Measurements from ENCODE around the gene ACOT11. TPM values are rescaled to one million over a fixed set of nuclear protein-coding genes. Genes with fewer than 3 reads are reported as not detected.

ACOT11 gene
- total and polyA plus RNA-seq, 7 donors, result 8.9 to 40.9 (median 22.1) TPM

GRCh38 chr1:54583871-54584270, 35.8 kb downstream of the ACOT11 start:
- 73 to 92% methylated on average over 2 of the region's 2 CpGs for WGBS, 2 donors
- Histone ChIP-seq H3K27ac (no peak overlapping the region), H3K9me3 (no peaks in the 10 kb centered on the region), H3K4me3 (no peak overlapping the region), H3K36me3 (peaks cover 0 to 14% (median 8%) of the 10 kb centered on the region in 4 donors), H3K27me3 (no peaks in the 10 kb centered on the region), H3K4me1 (peaks cover 0 to 41% (median 38%) of the 10 kb centered on the region in 4 donors)
- no peak for TF ChIP-seq EP300 (IDR thresholded peaks at IDR 0.05)
- no peak for TF ChIP-seq CTCF (IDR thresholded peaks at IDR 0.05)
- no peak for TF ChIP-seq POLR2AphosphoS5 (IDR thresholded peaks at IDR 0.05)
- TF ChIP-seq POLR2A (IDR thresholded peaks at IDR 0.05), result no peak
- DNase-seq, result no peak
- intact Hi-C loops (cut with DNase I), result loop anchor here (2.0 to 10.0 kb wide), 2 partner anchors 85 to 211 kb away; no protein-coding TSS in a partner anchor

DNA sequence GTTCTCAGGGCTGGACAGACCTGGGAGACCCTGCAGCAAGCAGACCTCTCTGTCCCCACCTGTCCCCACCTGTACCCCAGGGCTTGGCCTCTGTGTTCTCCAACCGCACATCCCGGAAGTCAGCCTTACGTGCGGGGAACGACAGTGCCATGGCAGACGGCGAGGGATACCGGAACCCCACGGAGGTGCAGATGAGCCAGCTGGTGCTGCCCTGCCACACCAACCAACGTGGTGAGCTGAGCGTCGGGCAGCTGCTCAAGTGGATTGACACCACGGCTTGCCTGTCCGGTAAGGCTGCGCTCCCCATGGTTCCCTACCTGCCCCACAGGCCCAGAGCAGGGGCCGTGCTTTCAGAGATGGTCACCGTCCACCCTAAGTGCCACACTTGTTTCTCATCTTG, 36.5 kb downstream of the ACOT11 start:
- intact Hi-C loops (cut with DNase I), result loop anchor here (10.0 kb wide), 1 partner anchor 210 kb away; no protein-coding TSS in a partner anchor
- TF ChIP-seq POLR2AphosphoS5 (IDR thresholded peaks at IDR 0.05) (no peak), EP300 (IDR thresholded peaks at IDR 0.05) (no peak), POLR2A (IDR thresholded peaks at IDR 0.05) (no peak), CTCF (IDR thresholded peaks at IDR 0.05) (no peak)
- 95 to 96% methylated on average over 17 of the region's 17 CpGs for WGBS, 2 donors
- DNase-seq, result no peak
- H3K27me3 ChIP-seq, result no peaks in the 10 kb centered on the region
- H3K4me1 ChIP-seq, result peaks cover 0 to 34% (median 31%) of the 10 kb centered on the region in 4 donors
- peaks cover 0 to 16% (median 8%) of the 10 kb centered on the region in 4 donors for H3K36me3 ChIP-seq
- no peak overlapping the region for H3K4me3 ChIP-seq
- H3K27ac ChIP-seq, result no peak overlapping the region
- H3K9me3 ChIP-seq, result no peaks in the 10 kb centered on the region

GRCh38 chr1:54585181-54586066, 37.4 kb downstream of the ACOT11 start:
- 91 to 92% methylated on average over 15 of the region's 15 CpGs for WGBS, 2 donors
- DNase-seq, result no peak
- Histone ChIP-seq H3K9me3 (no peaks in the 10 kb centered on the region), H3K4me3 (no peak overlapping the region), H3K4me1 (peaks cover 0 to 25% (median 23%) of the 10 kb centered on the region in 4 donors), H3K27me3 (no peaks in the 10 kb centered on the region), H3K36me3 (peaks cover 0 to 20% (median 8%) of the 10 kb centered on the region in 4 donors), H3K27ac (no peak overlapping the region)
- TF ChIP-seq POLR2AphosphoS5 (IDR thresholded peaks at IDR 0.05) (no peak), EP300 (IDR thresholded peaks at IDR 0.05) (no peak), CTCF (IDR thresholded peaks at IDR 0.05) (no peak), POLR2A (IDR thresholded peaks at IDR 0.05) (no peak)
- intact Hi-C loops (cut with DNase I), result loop anchor here (10.0 kb wide), 1 partner anchor 209 kb away; no protein-coding TSS in a partner anchor

DNA sequence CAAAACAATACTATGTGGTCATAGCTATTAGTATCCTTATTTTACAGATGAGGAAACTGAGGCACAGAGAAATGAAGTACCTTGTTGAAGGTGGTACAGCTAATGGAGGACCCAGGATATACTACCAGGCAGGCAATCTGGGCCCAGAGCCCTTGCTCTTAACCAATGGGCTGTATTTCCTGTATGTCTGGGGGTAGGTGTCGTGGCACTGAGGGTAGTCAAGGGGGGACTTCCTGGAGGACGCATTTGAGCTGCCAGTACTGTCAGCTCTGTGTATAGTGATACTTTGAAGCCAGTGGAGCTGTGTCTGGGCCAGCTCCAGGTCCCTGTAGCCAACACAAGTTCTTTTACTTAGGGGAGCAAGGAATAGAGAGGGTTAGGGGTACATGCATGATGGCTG, 40.3 kb downstream of the ACOT11 start:
- WGBS, 2 donors, result 48 to 85% methylated on average over 2 of the region's 2 CpGs
- no peak for DNase-seq
- H3K4me3 ChIP-seq, result no peak overlapping the region
- no peak overlapping the region for H3K27ac ChIP-seq
- no peaks in the 10 kb centered on the region for H3K9me3 ChIP-seq
- intact Hi-C loops (cut with DNase I), result loop anchor here (10.0 kb wide), 1 partner anchor 206 kb away; no protein-coding TSS in a partner anchor
- peaks cover 0 to 20% (median 8%) of the 10 kb centered on the region in 4 donors for H3K36me3 ChIP-seq
- no peaks in the 10 kb centered on the region for H3K4me1 ChIP-seq
- TF ChIP-seq CTCF (IDR thresholded peaks at IDR 0.05), result no peak
- TF ChIP-seq POLR2AphosphoS5 (IDR thresholded peaks at IDR 0.05), result no peak
- no peaks in the 10 kb centered on the region for H3K27me3 ChIP-seq

Data from sigmoid colon (tissue), 7 donors.